Measurements from ENCODE around the gene PRG3. TPM values are rescaled to one million over a fixed set of nuclear protein-coding genes. Genes with fewer than 3 reads are reported as not detected.

Gene PRG3
- total and polyA plus RNA-seq, 2 experiments from 2014 or later = not detected

DNA sequence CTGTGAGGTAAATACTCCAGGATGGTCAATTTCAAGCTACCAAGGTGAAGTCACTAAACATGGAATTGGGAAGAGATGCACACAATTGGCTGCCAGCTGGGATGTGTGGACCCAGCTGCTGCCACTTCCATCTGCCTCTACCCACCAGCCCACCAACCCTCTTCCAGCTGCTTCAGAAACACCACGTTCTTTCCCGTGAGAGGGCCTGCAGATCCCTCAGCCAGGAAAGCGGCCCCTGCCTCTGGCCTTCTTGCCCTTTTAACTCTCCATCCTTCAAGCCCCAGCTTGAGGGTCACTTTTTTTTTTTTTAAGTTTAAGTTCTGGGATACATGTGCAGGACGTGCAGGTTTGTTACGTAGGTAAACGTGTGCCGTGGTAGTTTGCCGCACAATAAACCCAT, 20.0 kb downstream of the PRG3 start:
- Histone ChIP-seq H3K79me2 (ENCODE audit: insufficient read depth) (no peaks in the 10 kb centered on the region), H3K27me3 (replicated peaks; ENCODE audit: insufficient read depth) (no peaks in the 10 kb centered on the region), H3F3A (ENCODE audit: insufficient read depth) (peaks cover 16% of the 10 kb centered on the region), H4K20me1 (ENCODE audit: insufficient read depth) (no peaks in the 10 kb centered on the region), H3K9me3 (ENCODE audit: low read depth) (no peaks in the 10 kb centered on the region), H3K4me2 (ENCODE audit: unreplicated experiment) (no peak overlapping the region), H3K9ac (no peak overlapping the region), H3K4me3 (no peak overlapping the region), H2AFZ (no peak overlapping the region), H3K9me2 (ENCODE audit: insufficient read depth) (no peaks in the 10 kb centered on the region), H3K36me3 (ENCODE audit: low read depth) (no peaks in the 10 kb centered on the region), H3K27ac (no peak overlapping the region), H3K4me1 (ENCODE audit: insufficient read depth) (peaks cover 11% of the 10 kb centered on the region)
- TF ChIP-seq EZH2phosphoT487 (IDR thresholded peaks at IDR 0.05; ENCODE audit: insufficient read depth, low read depth) (no peak), EZH2 (IDR thresholded peaks at IDR 0.05; ENCODE audit: insufficient read depth, poor library complexity, severe bottlenecking) (no peak)
- 91 to 92% methylated on average over 8 of the region's 8 CpGs for WGBS, 2 experiments (ENCODE audit: low coverage in 1 of 2, low lambda C conversion rate in 2 of 2, missing lambda C conversion rate in 2 of 2)
- no peak for DNase-seq
- in situ Hi-C loops (cut with MboI) = no loop called here

DNA sequence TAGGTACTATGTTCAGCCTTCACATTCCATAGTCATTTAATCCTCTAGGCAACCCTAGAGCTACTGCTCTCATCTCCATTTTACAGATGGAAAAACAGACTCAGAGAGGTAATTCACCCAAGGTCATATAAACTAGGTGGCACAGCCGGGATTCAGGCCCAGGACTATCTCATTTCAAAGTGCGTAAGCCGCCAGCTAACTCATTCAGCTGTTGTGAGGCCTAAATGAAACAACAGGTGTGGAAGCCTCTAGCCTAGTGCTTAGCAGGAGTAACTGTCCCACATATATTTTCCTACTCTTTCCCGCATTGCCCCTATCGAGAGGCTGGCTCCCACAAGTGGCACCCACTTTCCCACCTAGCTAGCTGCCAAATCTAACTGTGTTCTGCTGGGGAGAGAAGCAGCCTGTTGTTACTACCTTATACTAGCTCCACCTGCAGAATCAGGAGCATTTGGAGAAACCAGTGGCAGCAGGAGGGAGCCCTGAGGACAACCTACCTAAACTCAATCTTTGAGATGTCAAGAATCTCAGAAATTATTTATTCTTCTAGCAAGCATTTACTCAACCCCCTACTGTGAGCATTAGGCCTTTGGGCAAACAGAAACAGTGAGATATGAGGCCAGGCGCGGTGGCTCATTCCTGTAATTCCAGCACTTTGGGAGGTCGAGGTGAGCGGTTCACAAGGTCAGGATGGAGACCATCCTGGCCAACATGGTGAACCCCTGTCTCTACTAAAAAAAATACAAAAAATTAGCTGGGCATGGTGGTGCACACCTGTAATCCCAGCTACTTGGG, 20.9 kb downstream of the PRG3 start:
- no peaks in the 10 kb centered on the region for H3K27me3 ChIP-seq (replicated peaks; ENCODE audit: insufficient read depth)
- no peak for DNase-seq
- H3F3A ChIP-seq (ENCODE audit: insufficient read depth) = peaks cover 16% of the 10 kb centered on the region
- H3K27ac ChIP-seq = no peak overlapping the region
- no peaks in the 10 kb centered on the region for H3K9me2 ChIP-seq (ENCODE audit: insufficient read depth)
- H3K4me1 ChIP-seq (ENCODE audit: insufficient read depth) = peaks cover 11% of the 10 kb centered on the region
- H2AFZ ChIP-seq = no peak overlapping the region
- no peak overlapping the region for H3K4me3 ChIP-seq
- H3K9ac ChIP-seq = no peak overlapping the region
- no peak overlapping the region for H3K4me2 ChIP-seq (ENCODE audit: unreplicated experiment)
- H4K20me1 ChIP-seq (ENCODE audit: insufficient read depth) = no peaks in the 10 kb centered on the region
- no peaks in the 10 kb centered on the region for H3K79me2 ChIP-seq (ENCODE audit: insufficient read depth)
- TF ChIP-seq EZH2phosphoT487 (IDR thresholded peaks at IDR 0.05; ENCODE audit: insufficient read depth, low read depth) = no peak
- no peak for TF ChIP-seq EZH2 (IDR thresholded peaks at IDR 0.05; ENCODE audit: insufficient read depth, poor library complexity, severe bottlenecking)
- H3K36me3 ChIP-seq (ENCODE audit: low read depth) = no peaks in the 10 kb centered on the region
- WGBS, 2 experiments (ENCODE audit: low coverage in 1 of 2, low lambda C conversion rate in 2 of 2, missing lambda C conversion rate in 2 of 2) = 83 to 91% methylated on average over 9 of the region's 9 CpGs
- no peaks in the 10 kb centered on the region for H3K9me3 ChIP-seq (ENCODE audit: low read depth)
- in situ Hi-C loops (cut with MboI) = no loop called here

DNA sequence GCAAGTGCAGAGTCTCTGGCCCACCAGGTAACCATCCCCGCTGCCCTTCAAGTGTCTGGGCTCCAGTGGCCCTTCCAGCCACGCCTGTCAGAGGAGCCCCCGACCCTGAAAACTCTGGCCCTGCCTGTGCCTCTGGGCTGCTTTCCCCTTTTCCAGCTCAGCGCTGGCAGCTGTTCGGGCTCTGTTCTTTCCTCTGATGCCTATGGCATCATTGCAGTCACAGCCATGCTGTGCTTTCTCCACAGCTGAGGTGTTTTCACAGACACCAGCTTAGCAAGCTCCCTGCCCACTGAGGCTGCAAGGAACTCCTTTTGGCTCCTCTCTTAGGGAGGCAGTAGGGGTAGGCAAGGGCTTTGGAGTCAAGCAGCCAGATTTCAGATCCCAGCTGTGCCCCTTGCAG, 21.6 kb downstream of the PRG3 start:
- Histone ChIP-seq H3K9me2 (ENCODE audit: insufficient read depth) (no peaks in the 10 kb centered on the region), H3K9ac (no peak overlapping the region), H4K20me1 (ENCODE audit: insufficient read depth) (no peaks in the 10 kb centered on the region), H3K27ac (no peak overlapping the region), H3K9me3 (ENCODE audit: low read depth) (no peaks in the 10 kb centered on the region), H3K4me1 (ENCODE audit: insufficient read depth) (peaks cover 11% of the 10 kb centered on the region), H3K27me3 (replicated peaks; ENCODE audit: insufficient read depth) (no peaks in the 10 kb centered on the region), H3K36me3 (ENCODE audit: low read depth) (no peaks in the 10 kb centered on the region), H3K4me2 (ENCODE audit: unreplicated experiment) (no peak overlapping the region), H2AFZ (no peak overlapping the region), H3K4me3 (no peak overlapping the region), H3K79me2 (ENCODE audit: insufficient read depth) (no peaks in the 10 kb centered on the region), H3F3A (ENCODE audit: insufficient read depth) (peaks cover 16% of the 10 kb centered on the region)
- WGBS, 2 experiments (ENCODE audit: low coverage in 1 of 2, low lambda C conversion rate in 2 of 2, missing lambda C conversion rate in 2 of 2) = 83 to 89% methylated on average over 5 of the region's 5 CpGs
- in situ Hi-C loops (cut with MboI) = no loop called here
- DNase-seq = no peak
- TF ChIP-seq EZH2 (IDR thresholded peaks at IDR 0.05; ENCODE audit: insufficient read depth, poor library complexity, severe bottlenecking) = no peak
- TF ChIP-seq EZH2phosphoT487 (IDR thresholded peaks at IDR 0.05; ENCODE audit: insufficient read depth, low read depth) = no peak

DNA sequence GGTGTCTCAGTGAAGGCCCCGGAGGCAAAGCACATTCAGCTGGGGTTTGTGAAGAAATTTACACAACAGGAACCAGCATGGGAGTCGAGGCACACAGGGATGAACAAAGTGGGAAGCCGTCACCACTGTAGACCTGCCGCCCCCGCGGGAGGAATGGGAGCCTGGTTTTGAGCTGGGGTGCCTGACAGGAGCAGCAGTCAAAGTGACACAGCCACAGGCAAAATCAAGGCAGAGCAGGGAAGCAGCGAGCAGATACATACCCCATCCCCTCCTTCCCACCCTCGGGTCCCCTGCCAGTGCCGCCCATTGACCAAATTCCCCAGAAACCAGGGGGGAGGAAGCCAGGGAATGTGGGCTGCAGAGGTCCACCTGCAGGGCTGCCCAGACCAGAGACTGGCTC, 22.0 kb downstream of the PRG3 start:
- Histone ChIP-seq H3K4me2 (ENCODE audit: unreplicated experiment) (no peak overlapping the region), H3K79me2 (ENCODE audit: insufficient read depth) (no peaks in the 10 kb centered on the region), H3K27ac (no peak overlapping the region), H3K9ac (no peak overlapping the region), H3K9me2 (ENCODE audit: insufficient read depth) (no peaks in the 10 kb centered on the region), H3K27me3 (replicated peaks; ENCODE audit: insufficient read depth) (no peaks in the 10 kb centered on the region), H3F3A (ENCODE audit: insufficient read depth) (peaks cover 16% of the 10 kb centered on the region), H3K36me3 (ENCODE audit: low read depth) (no peaks in the 10 kb centered on the region), H3K9me3 (ENCODE audit: low read depth) (no peaks in the 10 kb centered on the region), H3K4me3 (no peak overlapping the region), H2AFZ (no peak overlapping the region), H4K20me1 (ENCODE audit: insufficient read depth) (no peaks in the 10 kb centered on the region), H3K4me1 (ENCODE audit: insufficient read depth) (peaks cover 11% of the 10 kb centered on the region)
- WGBS, 2 experiments (ENCODE audit: low coverage in 1 of 2, low lambda C conversion rate in 2 of 2, missing lambda C conversion rate in 2 of 2) = 75 to 79% methylated on average over 9 of the region's 9 CpGs
- no peak for DNase-seq
- in situ Hi-C loops (cut with MboI) = no loop called here
- TF ChIP-seq EZH2phosphoT487 (IDR thresholded peaks at IDR 0.05; ENCODE audit: insufficient read depth, low read depth) (no peak), EZH2 (IDR thresholded peaks at IDR 0.05; ENCODE audit: insufficient read depth, poor library complexity, severe bottlenecking) (no peak)
